ENCODE measurements around the gene S1PR5.

DNA sequence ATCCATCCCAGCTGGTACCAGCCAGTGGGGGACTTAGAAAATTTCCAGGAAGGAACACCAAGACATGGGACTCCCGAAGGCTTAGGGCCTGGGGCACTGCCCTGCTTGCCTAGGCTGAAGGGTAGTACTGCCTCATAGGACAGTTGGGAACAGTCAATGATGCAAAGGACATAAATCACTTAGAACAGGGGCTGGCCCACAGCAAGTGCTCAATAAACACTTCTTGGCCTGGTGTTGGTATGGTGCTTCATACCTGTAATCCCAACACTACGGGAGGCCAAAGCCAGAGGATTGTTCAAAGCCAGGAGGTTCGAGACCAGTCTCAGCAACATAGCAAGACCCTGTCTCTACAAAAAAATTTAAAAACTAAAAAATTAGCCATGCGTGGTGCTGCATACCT, 19.9 kb downstream of the S1PR5 start:
- TF ChIP-seq, protein P1, sequence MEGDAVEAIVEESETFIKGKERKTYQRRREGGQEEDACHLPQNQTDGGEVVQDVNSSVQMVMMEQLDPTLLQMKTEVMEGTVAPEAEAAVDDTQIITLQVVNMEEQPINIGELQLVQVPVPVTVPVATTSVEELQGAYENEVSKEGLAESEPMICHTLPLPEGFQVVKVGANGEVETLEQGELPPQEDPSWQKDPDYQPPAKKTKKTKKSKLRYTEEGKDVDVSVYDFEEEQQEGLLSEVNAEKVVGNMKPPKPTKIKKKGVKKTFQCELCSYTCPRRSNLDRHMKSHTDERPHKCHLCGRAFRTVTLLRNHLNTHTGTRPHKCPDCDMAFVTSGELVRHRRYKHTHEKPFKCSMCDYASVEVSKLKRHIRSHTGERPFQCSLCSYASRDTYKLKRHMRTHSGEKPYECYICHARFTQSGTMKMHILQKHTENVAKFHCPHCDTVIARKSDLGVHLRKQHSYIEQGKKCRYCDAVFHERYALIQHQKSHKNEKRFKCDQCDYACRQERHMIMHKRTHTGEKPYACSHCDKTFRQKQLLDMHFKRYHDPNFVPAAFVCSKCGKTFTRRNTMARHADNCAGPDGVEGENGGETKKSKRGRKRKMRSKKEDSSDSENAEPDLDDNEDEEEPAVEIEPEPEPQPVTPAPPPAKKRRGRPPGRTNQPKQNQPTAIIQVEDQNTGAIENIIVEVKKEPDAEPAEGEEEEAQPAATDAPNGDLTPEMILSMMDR (IDR thresholded peaks at IDR 0.05; ENCODE audit: insufficient read depth, low read length, poor library complexity, severe bottlenecking), result no peak
- no peak for TF ChIP-seq EZH2phosphoT487 (conservative IDR thresholded peaks at IDR 0.05; ENCODE audit: low read length)

All from SU-DHL-6 (cell line).